HG03558 (cell line): ENCODE data around the gene PRIMPOL.

ENCODE experiments used
- ATAC-seq: cut with Tn5 transposase; IDR thresholded peaks from one replicate; pipeline ENCODE4 v1.9.1; 2021; ENCODE audit warnings: moderate number of reproducible peaks; ENCODE audit not compliant: unreplicated experiment; ENCODE audit errors: extremely low read depth

The PRIMPOL gene

DNA sequence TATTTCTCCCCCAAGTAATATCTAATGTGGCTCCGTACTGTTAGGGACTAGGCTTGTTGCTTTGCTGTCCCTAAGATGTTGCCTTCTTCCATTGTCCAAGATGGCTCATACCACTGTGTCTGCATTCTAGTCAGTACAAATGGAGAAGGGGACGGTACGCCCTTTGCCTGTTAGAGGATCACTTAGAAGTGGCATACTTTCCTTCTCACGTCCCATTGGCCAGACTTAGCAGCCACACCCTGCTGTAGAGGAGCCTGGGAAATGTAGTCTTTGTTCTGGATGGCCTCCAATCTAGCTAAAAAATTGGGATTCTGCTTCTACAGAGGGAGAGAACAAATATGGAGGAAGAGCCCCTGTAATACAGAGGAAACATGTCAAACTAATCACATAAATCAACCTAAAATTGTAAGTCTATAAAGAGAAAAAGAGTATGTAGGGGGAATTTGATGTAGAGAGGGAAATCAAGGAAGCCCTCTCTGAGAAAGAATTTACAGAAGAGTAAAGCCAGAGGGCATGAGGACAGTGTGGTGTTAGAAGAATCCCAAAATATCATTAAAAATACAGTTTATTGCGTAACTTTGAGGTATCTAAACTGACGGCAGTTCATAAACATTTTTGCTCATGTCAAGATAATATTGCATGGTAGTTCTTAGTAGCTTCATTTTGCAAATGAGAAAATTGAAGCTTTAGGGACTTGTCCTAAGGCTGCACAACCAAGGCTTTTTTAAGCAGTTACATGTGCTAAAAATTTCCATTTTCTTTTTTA, 15.1 kb downstream of the PRIMPOL start:
- no peak for ATAC-seq

GRCh38 chr4:184666670-184667069, 17.1 kb downstream of the PRIMPOL start:
- no peak for ATAC-seq

DNA sequence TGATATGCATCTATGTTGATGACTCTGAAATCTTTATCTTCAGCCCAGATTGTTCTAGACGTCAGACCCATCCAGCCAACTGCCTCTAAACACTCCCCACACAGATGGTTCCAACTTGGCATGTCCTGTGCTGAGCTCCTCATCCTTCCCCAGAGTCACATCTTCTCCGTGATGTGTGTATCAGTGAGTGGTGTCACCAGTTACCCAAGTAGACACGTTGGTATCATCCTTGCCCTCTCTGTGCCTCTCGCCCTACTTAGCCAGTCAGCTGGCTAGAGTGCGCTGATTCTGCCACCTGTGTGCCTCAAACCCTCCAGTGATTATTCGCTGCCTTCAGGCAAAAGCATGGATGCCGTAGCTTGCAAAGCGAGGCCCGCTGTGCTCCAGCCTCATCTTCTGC, 18.6 kb downstream of the PRIMPOL start:
- ATAC-seq: no peak

DNA sequence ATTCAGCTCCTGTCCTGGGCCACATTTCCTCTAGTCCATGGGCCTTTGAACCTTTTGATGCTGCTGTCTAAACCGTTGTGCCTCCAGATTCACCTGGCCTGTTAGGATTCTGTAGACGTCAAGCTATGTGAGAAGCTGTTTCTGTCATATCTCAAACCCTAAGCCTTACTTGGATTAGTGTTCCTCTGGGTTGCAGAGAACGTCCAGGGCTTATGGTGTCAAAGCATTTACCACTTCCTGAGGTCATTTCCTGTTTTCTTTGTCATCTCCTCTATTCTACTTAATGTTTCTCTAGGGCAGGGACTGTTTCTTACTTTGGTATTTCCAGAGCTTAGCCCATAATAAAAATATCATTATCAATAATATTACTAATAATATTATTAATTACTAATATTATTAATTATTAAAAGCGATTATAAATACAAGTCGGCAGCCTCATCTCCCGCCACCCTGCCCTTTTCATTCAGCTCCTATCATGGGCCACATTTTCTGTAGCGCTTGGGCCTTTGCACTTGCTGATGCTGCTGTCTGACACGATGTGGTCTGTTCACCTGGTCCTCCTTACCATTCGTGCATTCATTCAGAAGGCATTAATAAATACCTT, 19.1 kb downstream of the PRIMPOL start:
- ATAC-seq: no peak

GRCh38 chr4:184669251-184669650, 19.7 kb downstream of the PRIMPOL start:
- ATAC-seq: no peak

DNA sequence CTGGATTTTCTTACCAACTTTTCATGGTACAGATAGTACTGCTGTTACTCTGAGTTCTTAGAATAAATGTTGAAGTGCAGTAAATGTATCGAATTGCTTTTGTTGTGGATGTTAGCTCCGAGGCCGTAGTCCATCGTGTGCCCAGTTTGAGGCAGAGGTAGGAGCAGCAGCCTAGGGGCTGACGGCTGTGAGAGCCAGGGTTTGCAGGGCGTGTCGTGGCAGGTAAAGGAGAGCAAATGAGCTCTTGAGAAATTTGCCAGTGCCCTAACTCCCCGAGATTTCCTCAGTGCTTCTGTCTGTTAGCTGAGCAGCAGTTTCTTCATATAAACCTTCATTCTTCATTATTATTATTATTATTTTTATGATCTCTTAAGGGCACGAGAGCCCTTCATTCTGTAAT, 21.6 kb downstream of the PRIMPOL start:
- no peak for ATAC-seq

GRCh38 chr4:184672741-184673140, 23.2 kb downstream of the PRIMPOL start:
- no peak for ATAC-seq

DNA sequence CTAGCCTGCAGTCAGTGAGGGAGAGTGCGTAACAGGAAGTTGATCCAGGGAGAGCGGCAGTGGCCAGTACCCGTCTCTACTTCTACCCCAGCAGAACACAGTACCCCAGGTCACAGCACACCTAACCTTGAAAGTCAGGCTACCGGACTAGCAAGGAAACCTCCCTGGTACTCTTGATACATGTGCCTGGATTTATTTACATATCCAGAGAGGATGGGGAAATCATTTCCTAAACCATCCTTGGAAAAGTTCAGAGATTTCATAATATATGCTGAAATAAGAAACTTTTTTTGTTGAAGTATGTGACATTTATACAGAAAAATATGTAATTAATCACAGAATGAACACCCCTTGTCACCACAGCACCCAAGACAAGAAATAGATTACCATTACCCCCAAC, 24.5 kb downstream of the PRIMPOL start:
- ATAC-seq: no peak

GRCh38 chr4:184675018-184675417, 25.5 kb downstream of the PRIMPOL start:
- no peak for ATAC-seq

DNA sequence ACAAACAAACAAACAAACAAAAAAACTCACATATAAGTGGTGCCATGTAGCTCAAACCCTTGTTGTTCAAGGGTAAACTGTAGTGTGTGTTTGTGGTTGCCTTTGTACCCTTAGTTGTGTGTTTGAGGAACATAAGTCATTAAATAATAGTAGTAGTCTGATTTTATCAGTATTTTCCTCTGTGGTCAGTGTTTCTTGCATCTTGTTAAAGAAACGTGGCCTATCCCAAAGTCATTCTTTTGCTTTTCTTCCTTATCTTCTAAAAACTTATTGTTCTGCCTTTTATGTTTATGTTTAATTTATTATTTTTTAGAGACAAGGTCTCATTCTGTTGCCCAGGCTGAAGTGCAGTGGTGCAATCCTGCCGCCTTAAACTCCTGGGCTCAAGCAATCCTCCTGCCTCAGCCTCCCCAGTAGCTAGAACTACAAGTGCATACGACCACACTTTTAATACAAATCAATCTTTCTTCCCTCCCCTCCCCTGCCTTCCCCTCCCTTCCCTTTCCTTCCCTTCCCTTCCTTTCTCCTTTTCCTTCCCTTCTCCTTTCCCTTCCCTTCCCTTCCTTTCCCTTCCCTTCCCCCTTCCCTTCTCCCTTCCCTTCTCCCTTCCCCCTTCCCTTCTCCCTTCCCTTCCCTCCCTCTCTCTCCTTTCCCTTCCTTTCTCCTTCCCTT, 26.4 kb downstream of the PRIMPOL start:
- no peak for ATAC-seq

DNA sequence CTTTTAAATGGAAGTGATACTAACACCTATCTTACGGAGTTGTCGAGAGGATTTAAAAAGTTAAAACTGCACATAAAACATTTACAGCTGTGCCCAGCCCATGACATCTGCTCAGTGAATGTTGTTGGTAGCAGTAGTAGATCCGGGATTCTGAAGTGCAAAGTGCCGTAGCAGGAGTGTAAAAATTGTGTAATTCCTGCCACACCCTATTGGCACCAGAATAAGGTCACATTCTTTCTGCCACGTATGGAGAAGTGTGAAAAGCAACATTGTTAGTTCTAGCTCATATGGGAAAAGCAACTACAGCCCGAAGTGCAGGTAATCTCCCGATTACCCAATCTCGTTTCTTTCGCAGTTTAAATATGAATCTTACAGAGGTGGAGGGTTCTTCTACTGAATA, 31.2 kb downstream of the PRIMPOL start:
- no peak for ATAC-seq

- no peak for ATAC-seq
Measured at GRCh38 chr4:184681916-184682315, 32.4 kb downstream of the PRIMPOL start.

DNA sequence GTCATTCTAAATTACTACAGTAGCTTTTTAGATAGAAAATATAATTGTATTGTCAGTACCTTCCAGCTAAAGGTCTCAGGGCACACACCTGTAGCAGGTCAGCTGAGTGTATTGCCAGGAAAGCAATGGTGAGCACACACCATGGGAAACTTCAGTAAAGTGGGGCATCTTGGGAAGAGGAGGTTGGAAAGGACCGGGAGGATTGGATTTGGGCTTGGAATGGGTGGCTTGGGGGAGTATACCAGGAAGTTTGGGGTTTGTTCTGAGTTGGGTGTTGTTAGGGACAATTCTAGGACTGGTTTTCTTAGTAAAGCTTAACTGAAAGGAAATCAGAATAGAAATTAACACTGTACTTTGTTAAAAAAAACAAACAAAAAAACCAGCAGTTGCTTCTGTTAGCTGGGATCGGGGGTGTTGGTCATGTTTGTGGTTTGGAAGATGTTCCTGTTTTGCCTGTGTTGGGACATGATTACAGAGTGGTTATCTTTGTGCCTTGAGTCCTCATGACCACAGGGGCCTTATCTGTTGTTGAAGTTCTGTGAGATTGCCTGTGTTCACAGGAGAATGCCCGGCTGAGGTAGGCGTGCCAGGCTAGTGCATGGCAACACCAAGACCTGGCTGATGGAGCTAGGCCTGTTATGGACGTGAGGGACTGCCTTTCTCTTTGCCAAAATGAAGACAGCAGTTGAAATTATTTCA, 35.1 kb downstream of the PRIMPOL start:
- no peak for ATAC-seq

GRCh38 chr4:184688005-184688404, 38.5 kb downstream of the PRIMPOL start:
- no peak for ATAC-seq

DNA sequence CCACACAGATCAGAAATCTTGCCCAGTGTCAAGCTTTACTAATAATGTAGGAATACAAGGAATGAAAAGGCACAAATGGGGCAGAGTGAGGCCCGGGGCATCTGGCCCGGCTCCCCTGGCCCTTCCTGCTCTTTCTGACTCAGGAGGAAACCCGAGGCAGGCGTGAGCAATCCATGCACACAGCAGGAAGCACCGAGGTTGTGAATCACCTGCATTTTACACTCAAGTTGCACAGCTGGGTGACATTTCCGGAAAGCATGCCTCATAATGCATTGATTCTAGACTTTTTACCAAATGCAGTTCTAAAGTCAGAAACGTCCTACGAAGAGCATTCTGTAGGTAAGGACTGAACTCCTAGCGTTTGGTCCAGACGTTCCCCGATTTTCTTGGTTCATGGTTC, 38.9 kb downstream of the PRIMPOL start:
- ATAC-seq: no peak

- ATAC-seq: no peak
Measured at GRCh38 chr4:184689681-184690080, 40.1 kb downstream of the PRIMPOL start.

GRCh38 chr4:184693056-184693455, 43.5 kb downstream of the PRIMPOL start:
- no peak for ATAC-seq

DNA sequence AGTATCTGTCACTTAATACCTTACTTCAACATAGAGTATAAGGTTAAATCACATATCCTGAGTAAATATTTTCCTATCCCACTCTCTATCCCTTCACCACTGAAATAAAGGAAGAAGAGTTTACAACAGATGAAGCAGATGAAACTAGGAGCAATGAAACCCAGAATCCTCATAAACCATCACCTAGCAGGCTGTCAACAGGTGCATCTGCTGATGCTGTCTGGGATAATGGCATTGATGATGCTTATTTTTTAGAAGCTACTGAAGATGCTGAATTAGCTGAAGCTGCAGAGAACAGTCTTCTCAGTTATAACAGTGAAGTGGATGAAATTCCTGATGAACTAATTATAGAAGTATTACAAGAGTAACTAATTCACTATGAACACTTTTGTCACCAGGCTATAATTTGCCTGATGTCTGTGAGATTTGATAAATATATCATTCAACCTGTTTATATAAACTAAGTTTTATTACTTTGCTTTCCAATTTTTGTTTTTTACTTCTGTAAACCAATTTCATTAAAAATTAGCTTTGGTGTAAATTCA, 44.9 kb downstream of the PRIMPOL start:
- no peak for ATAC-seq

GRCh38 chr4:184695178-184695896, 45.8 kb downstream of the PRIMPOL start:
- ATAC-seq: no peak

- no peak for ATAC-seq
Measured at GRCh38 chr4:184697956-184698355, 48.4 kb downstream of the PRIMPOL start.
